Kidney epithelial cell (primary cell): Measurements from ENCODE around the gene GPA33. TPM values are rescaled to one million over a fixed set of nuclear protein-coding genes. Genes with fewer than 3 reads are reported as not detected.

Source experiments
- DNase-seq: peaks from one replicate; pipeline ENCODE4 v3.0.0-alpha.2; 2010; ENCODE audit warnings: low read depth
- H3K27me3 ChIP-seq: 2 replicates; pipeline ENCODE4 v1.6.0; 2011; ENCODE audit warnings: low read length; ENCODE audit not compliant: control insufficient read depth, insufficient read depth
- H3K36me3 ChIP-seq: 2 replicates; pipeline ENCODE4 v1.5.1; 2011; ENCODE audit warnings: low read length; ENCODE audit not compliant: control insufficient read depth, insufficient read depth
- H3K4me3 ChIP-seq: 2 replicates; pipeline ENCODE4 v1.5.1; 2011; ENCODE audit warnings: low read depth, mild to moderate bottlenecking, control low read depth, low read length
- CTCF ChIP-seq: IDR thresholded peaks from 2 replicates; pipeline ENCODE4 v1.5.1; 2011; ENCODE audit warnings: mild to moderate bottlenecking, moderate library complexity, low read length, control low read depth, inconsistent platforms; ENCODE audit not compliant: insufficient read depth, poor library complexity, severe bottlenecking
- total RNA-seq: library from RNA; depleted of rRNA; stranded (reverse); fragments of >200 nt; gene quantifications from 2 replicates; pipeline ENCODE4 v1.2.3, GENCODE V29; 2015

Gene GPA33
- total RNA-seq, 1 donor from 2014 or later: not detected

GRCh38 chr1:167136191-167136614 lies 46.0 kb upstream of the GPA33 start:
- Histone ChIP-seq H3K27me3 (no peaks in the 10 kb centered on the region), H3K4me3 (no peak overlapping the region), H3K36me3 (no peaks in the 10 kb centered on the region)
- peak; percentile 94 for DNase-seq
- TF ChIP-seq CTCF: no peak

GRCh38 chr1:167135281-167135840 lies 45.2 kb upstream of the GPA33 start:
- no peak for TF ChIP-seq CTCF
- DNase-seq: no peak
- Histone ChIP-seq H3K36me3 (no peaks in the 10 kb centered on the region), H3K4me3 (no peak overlapping the region), H3K27me3 (no peaks in the 10 kb centered on the region)

- no peak for DNase-seq
- Histone ChIP-seq H3K27me3 (peaks cover 4% of the 10 kb centered on the region), H3K4me3 (no peak overlapping the region), H3K36me3 (no peaks in the 10 kb centered on the region)
- no peak for TF ChIP-seq CTCF
Measured at GRCh38 chr1:167132301-167133010, 42.3 kb upstream of the GPA33 start.

- no peak overlapping the region for H3K4me3 ChIP-seq
Measured at GRCh38 chr1:167130829-167131510, 40.8 kb upstream of the GPA33 start.

GRCh38 chr1:167128261-167129227 lies 38.4 kb upstream of the GPA33 start:
- Histone ChIP-seq H3K36me3 (no peaks in the 10 kb centered on the region), H3K4me3 (no peak overlapping the region), H3K27me3 (peaks cover 18% of the 10 kb centered on the region)
- TF ChIP-seq CTCF: no peak
- DNase-seq: no peak

More at GRCh38 chr1:167130829-167131510, 40.8 kb upstream of the GPA33 start:
- Histone ChIP-seq H3K36me3 (no peaks in the 10 kb centered on the region), H3K27me3 (peaks cover 16% of the 10 kb centered on the region)
- no peak for TF ChIP-seq CTCF
- DNase-seq: no peak
